HG03457 (cell line): ENCODE data around the gene PMIS2.

Experiments
- ATAC-seq: cut with Tn5 transposase; IDR thresholded peaks from one replicate; pipeline ENCODE4 v1.9.1; 2021; ENCODE audit warnings: moderate number of reproducible peaks; ENCODE audit not compliant: unreplicated experiment

PMIS2 gene

GRCh38 chr19:35585848-35586247 is at the start of gene PMIS2:
Gene PMIS2 (plus strand): TSS chr19:35586173. CDS start chr19:35586260, 87 bp downstream.
- no peak for ATAC-seq

GRCh38 chr19:35539314-35539713 is 46.7 kb upstream of the PMIS2 start:
- ATAC-seq, result no peak

- no peak for ATAC-seq
Observed at GRCh38 chr19:35539850-35540249, 46.1 kb upstream of the PMIS2 start.

GRCh38 chr19:35540356-35540927 is 45.5 kb upstream of the PMIS2 start:
- no peak for ATAC-seq

GRCh38 chr19:35542209-35542608 is 43.8 kb upstream of the PMIS2 start:
- ATAC-seq, result no peak

GRCh38 chr19:35543280-35544109 is 42.5 kb upstream of the PMIS2 start:
- ATAC-seq, result no peak

GRCh38 chr19:35544110-35544802 is 41.7 kb upstream of the PMIS2 start:
- ATAC-seq, result no peak

GRCh38 chr19:35545001-35545854 is 40.7 kb upstream of the PMIS2 start, which contains the start of gene TMEM147:
Gene TMEM147 (plus strand): TSS chr19:35545626. CDS start chr19:35545740, 114 bp downstream.
- peak; percentile 59 for ATAC-seq

- ATAC-seq, result no peak
Observed at GRCh38 chr19:35545855-35546381, 40.1 kb upstream of the PMIS2 start.

GRCh38 chr19:35546532-35546931 is 39.4 kb upstream of the PMIS2 start:
- no peak for ATAC-seq

- no peak for ATAC-seq
Observed at GRCh38 chr19:35549174-35549788, 36.7 kb upstream of the PMIS2 start.

- ATAC-seq, result no peak
Observed at GRCh38 chr19:35549879-35550523, 36.0 kb upstream of the PMIS2 start.

- ATAC-seq, result no peak
Observed at GRCh38 chr19:35551091-35551810, 34.7 kb upstream of the PMIS2 start.

GRCh38 chr19:35552534-35553384 is 33.2 kb upstream of the PMIS2 start:
- ATAC-seq, result no peak

- no peak for ATAC-seq
Observed at GRCh38 chr19:35553385-35554000, 32.5 kb upstream of the PMIS2 start.

- no peak for ATAC-seq
Observed at GRCh38 chr19:35554076-35554475, 31.9 kb upstream of the PMIS2 start.

GRCh38 chr19:35555301-35556005 is 30.5 kb upstream of the PMIS2 start:
- ATAC-seq, result no peak
